Esophagus squamous epithelium (tissue), 4 donors: ENCODE results near the gene C19orf25.

Source experiments
- CTCF ChIP-seq, 6 experiments: fragments of 450-650 bp in 4 of 6; fragments of 200-600 bp in 2 of 6; sonication (generic) in 2 of 6; IDR thresholded peaks; one replicate each; pipeline ENCODE4 v1.5.1; 2016 to 2019; ENCODE audit warnings: antibody characterized with exemption in 6 of 6, mild to moderate bottlenecking in 4 of 6, moderate library complexity in 4 of 6
- POLR2A ChIP-seq, 4 donors: fragments of 450-650 bp; IDR thresholded peaks; one replicate each; pipeline ENCODE4 v1.6.1; 2017; ENCODE audit warnings: antibody characterized with exemption in 4 of 4, mild to moderate bottlenecking in 4 of 4, moderate library complexity in 3 of 4

GRCh38 chr19:1451916-1452801 is 26.9 kb downstream of the C19orf25 start:
- TF ChIP-seq POLR2A (IDR thresholded peaks at IDR 0.05) (no peak), CTCF (IDR thresholded peaks at IDR 0.05) (no peak)
